ENCODE data around the gene XAGE3. TPM values are rescaled to one million over a fixed set of nuclear protein-coding genes. Genes with fewer than 3 reads are reported as not detected.
"Not testable (repeated sequence)": the region's sequence is repeated elsewhere in the genome, so short reads cannot be mapped to it uniquely, and the experiment has no call there.

Gene XAGE3
- total RNA-seq, 1 donor from 2014 or later, result not detected

- Mint-ChIP-seq H3K4me3 (no peak overlapping the region), H3K27ac (no peak overlapping the region), H3K4me1 (ENCODE audit: unreplicated experiment) (no peaks in the 10 kb centered on the region), H3K9me3 (no peaks in the 10 kb centered on the region), H3K36me3 (no peaks in the 10 kb centered on the region), H3K27me3 (peaks cover 5% of the 10 kb centered on the region)
- TF ChIP-seq, protein P1, sequence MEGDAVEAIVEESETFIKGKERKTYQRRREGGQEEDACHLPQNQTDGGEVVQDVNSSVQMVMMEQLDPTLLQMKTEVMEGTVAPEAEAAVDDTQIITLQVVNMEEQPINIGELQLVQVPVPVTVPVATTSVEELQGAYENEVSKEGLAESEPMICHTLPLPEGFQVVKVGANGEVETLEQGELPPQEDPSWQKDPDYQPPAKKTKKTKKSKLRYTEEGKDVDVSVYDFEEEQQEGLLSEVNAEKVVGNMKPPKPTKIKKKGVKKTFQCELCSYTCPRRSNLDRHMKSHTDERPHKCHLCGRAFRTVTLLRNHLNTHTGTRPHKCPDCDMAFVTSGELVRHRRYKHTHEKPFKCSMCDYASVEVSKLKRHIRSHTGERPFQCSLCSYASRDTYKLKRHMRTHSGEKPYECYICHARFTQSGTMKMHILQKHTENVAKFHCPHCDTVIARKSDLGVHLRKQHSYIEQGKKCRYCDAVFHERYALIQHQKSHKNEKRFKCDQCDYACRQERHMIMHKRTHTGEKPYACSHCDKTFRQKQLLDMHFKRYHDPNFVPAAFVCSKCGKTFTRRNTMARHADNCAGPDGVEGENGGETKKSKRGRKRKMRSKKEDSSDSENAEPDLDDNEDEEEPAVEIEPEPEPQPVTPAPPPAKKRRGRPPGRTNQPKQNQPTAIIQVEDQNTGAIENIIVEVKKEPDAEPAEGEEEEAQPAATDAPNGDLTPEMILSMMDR (conservative IDR thresholded peaks at IDR 0.05), result no peak
- no peak for DNase-seq (ENCODE audit: extremely low spot score, unreplicated experiment)
Observed at GRCh38 chrX:52852110-52852860, 15.6 kb downstream of the XAGE3 start.

DNA sequence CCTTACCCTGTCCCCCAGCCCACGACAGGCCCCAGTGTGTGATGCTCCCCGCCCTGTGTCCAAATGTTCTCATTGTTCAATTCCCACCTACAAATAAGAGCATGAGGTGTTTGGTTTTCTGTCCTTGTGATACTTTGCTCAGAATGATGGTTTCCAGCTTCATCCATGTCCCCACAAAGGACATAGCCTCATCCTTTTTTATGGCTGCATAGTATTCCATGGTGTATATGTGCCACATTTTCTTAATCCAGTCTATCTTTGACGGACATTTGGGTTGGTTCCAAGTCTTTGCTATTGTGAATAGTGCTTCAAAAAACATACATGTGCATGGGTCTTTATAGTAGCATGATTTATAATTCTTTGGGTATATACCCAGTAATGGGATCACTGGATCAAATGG lies 24.3 kb downstream of the XAGE3 start:
- H3K36me3 Mint-ChIP-seq; DNase-seq (ENCODE audit: extremely low spot score, unreplicated experiment); H3K4me1 Mint-ChIP-seq (ENCODE audit: unreplicated experiment); H3K27me3 Mint-ChIP-seq; H3K27ac Mint-ChIP-seq; H3K9me3 Mint-ChIP-seq; H3K4me3 Mint-ChIP-seq: not testable (repeated sequence)

DNA sequence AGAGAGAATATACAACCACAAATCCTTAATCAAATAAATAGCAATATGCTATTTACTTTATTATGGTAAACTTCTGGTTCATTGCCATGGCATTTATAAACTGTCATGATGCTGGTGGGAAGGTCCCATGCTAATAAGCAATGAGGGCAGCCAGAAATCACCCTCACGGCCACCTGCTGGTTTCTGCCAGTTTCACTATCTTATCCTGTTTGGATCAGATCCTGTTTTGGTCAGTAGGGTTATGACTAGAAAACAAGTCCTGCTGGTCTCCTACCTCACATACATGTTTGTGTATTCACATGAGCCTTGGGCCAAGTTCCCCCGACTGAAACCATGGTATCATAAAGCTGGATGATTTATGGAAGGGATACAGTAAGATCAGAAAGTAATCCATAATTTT lies 28.7 kb downstream of the XAGE3 start:
- H3K27me3 Mint-ChIP-seq, result peaks cover 3% of the 10 kb centered on the region
- no peaks in the 10 kb centered on the region for H3K4me1 Mint-ChIP-seq (ENCODE audit: unreplicated experiment)
- no peaks in the 10 kb centered on the region for H3K36me3 Mint-ChIP-seq
- no peak overlapping the region for H3K27ac Mint-ChIP-seq
- no peak for DNase-seq (ENCODE audit: extremely low spot score, unreplicated experiment)
- TF ChIP-seq, protein P1 (conservative IDR thresholded peaks at IDR 0.05), result no peak
- H3K4me3 Mint-ChIP-seq, result no peak overlapping the region
- H3K9me3 Mint-ChIP-seq, result no peaks in the 10 kb centered on the region

GRCh38 chrX:52830551-52830950 lies 37.3 kb downstream of the XAGE3 start:
- TF ChIP-seq, protein P1 (conservative IDR thresholded peaks at IDR 0.05), result no peak

GRCh38 chrX:52824608-52825007 lies 43.3 kb downstream of the XAGE3 start:
- TF ChIP-seq, protein P1 (conservative IDR thresholded peaks at IDR 0.05), result no peak
- Mint-ChIP-seq H3K9me3 (no peaks in the 10 kb centered on the region), H3K4me3 (no peak overlapping the region), H3K4me1 (ENCODE audit: unreplicated experiment) (no peaks in the 10 kb centered on the region), H3K27me3 (no peaks in the 10 kb centered on the region), H3K36me3 (no peaks in the 10 kb centered on the region), H3K27ac (no peak overlapping the region)
- DNase-seq (ENCODE audit: extremely low spot score, unreplicated experiment), result no peak

More at GRCh38 chrX:52830551-52830950, 37.3 kb downstream of the XAGE3 start:
- no peaks in the 10 kb centered on the region for H3K27me3 Mint-ChIP-seq
- H3K36me3 Mint-ChIP-seq, result no peaks in the 10 kb centered on the region
- H3K4me3 Mint-ChIP-seq, result no peak overlapping the region
- H3K27ac Mint-ChIP-seq, result no peak overlapping the region
- no peak for DNase-seq (ENCODE audit: extremely low spot score, unreplicated experiment)
- no peaks in the 10 kb centered on the region for H3K4me1 Mint-ChIP-seq (ENCODE audit: unreplicated experiment)
- no peaks in the 10 kb centered on the region for H3K9me3 Mint-ChIP-seq

DNA sequence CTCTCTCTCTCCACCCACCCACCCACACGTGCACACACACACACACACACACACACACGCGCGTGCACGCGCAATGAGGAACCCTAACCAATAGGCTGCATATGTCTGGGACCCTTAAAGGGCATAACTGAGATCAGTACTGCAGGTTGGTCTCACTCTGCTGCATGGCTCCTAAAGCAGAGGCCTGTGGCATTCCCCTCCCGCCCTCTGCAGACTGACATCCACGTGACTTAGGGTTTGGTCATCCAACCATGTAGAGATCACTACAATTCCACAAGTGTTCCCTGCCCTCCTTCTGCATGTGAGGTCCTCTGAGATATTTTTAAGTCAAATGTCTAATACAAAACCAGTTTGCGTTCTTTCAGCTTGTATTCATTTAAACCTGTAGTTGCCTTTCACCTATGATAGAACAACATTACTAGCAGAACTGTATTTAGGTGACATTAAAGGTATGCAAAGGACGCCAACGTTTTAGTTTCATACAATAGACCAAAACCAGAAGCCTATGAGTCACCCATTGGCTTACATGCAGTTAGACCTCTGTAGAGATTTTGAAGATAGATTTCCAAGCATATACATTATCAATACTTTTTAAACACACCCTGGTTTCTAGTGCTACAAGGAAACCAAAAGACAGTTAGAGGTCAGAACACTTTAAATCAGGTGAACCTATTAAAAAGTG lies 46.7 kb downstream of the XAGE3 start:
- Mint-ChIP-seq H3K27ac (no peak overlapping the region), H3K9me3 (no peaks in the 10 kb centered on the region), H3K4me1 (ENCODE audit: unreplicated experiment) (no peaks in the 10 kb centered on the region)

More for the DNA sequence above, 46.7 kb downstream of the XAGE3 start:
- TF ChIP-seq, protein P1 (conservative IDR thresholded peaks at IDR 0.05), result no peak
- no peaks in the 10 kb centered on the region for H3K27me3 Mint-ChIP-seq
- H3K36me3 Mint-ChIP-seq, result no peaks in the 10 kb centered on the region
- no peak for DNase-seq (ENCODE audit: extremely low spot score, unreplicated experiment)
- H3K4me3 Mint-ChIP-seq, result no peak overlapping the region
